ENCODE measurements around the gene RERE.

RERE gene

DNA sequence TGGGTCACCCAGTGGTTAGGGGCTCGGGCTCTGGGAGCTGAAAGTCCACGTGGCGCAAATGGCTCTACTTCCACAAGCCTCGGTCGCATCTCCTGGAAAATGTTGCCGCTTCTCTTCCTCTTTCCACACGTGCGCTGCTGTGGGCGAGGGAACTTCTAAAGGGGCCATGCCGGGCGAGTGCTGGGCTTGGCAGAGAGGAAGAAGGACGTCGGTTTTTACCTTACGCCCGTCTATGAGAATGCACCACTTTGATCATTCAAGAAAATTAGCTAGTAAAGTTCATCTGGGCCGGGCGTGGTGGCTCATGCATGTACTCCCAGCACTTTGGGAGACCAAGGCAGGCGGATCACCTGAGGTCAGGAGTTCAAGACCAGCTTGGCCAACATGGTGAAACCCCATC, 489.2 kb downstream of the RERE start:
- H3K79me2 ChIP-seq (ENCODE audit: insufficient read depth, low read length), result no peaks in the 10 kb centered on the region
- no peak for TF ChIP-seq EZH2phosphoT487 (conservative IDR thresholded peaks at IDR 0.05; ENCODE audit: low read length)
- TF ChIP-seq, protein P1, sequence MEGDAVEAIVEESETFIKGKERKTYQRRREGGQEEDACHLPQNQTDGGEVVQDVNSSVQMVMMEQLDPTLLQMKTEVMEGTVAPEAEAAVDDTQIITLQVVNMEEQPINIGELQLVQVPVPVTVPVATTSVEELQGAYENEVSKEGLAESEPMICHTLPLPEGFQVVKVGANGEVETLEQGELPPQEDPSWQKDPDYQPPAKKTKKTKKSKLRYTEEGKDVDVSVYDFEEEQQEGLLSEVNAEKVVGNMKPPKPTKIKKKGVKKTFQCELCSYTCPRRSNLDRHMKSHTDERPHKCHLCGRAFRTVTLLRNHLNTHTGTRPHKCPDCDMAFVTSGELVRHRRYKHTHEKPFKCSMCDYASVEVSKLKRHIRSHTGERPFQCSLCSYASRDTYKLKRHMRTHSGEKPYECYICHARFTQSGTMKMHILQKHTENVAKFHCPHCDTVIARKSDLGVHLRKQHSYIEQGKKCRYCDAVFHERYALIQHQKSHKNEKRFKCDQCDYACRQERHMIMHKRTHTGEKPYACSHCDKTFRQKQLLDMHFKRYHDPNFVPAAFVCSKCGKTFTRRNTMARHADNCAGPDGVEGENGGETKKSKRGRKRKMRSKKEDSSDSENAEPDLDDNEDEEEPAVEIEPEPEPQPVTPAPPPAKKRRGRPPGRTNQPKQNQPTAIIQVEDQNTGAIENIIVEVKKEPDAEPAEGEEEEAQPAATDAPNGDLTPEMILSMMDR (IDR thresholded peaks at IDR 0.05; ENCODE audit: insufficient read depth, low read length, poor library complexity, severe bottlenecking), result no peak
- no peaks in the 10 kb centered on the region for H3F3A ChIP-seq (ENCODE audit: insufficient read depth)
- no peak overlapping the region for H3K27ac ChIP-seq (ENCODE audit: low read depth, low read length)
- no peaks in the 10 kb centered on the region for H4K20me1 ChIP-seq (ENCODE audit: low read depth, low read length)
- H3K9me3 ChIP-seq (ENCODE audit: insufficient read depth, low read length), result no peaks in the 10 kb centered on the region
- no peak overlapping the region for H3K4me2 ChIP-seq (ENCODE audit: low read depth, low read length, poor library complexity, severe bottlenecking)
- no peaks in the 10 kb centered on the region for H3K27me3 ChIP-seq (ENCODE audit: low read length)
- no peaks in the 10 kb centered on the region for H3K36me3 ChIP-seq (ENCODE audit: low read length)
- H2AFZ ChIP-seq (ENCODE audit: low read depth, low read length, severe bottlenecking), result no peak overlapping the region
- no peak overlapping the region for H3K9ac ChIP-seq (ENCODE audit: low read length)
- H3K9me2 ChIP-seq (replicated peaks; ENCODE audit: insufficient read depth, low read length), result no peaks in the 10 kb centered on the region
- H3K4me3 ChIP-seq (ENCODE audit: insufficient read depth, low read length, poor library complexity, severe bottlenecking), result no peak overlapping the region

DNA sequence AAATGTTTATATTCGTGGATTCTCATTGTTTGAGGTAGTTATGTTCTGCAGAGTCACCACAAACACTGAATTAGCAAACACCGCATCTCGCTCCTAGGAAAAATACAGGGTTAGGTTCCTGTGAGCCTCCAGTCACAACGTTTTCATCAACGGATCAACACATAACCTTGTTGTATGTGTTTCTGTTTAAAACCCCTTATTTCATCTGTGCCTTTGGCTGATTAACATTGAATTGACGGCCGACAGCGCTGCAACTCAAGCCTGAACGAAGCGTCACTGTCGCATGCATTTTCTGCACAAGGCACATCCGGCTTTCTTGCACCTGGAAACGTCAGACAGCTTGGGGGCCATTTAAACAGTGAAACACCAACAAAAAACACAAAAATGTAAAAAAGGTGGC, 491.2 kb downstream of the RERE start:
- H3K79me2 ChIP-seq (ENCODE audit: insufficient read depth, low read length), result no peaks in the 10 kb centered on the region
- H3K27me3 ChIP-seq (ENCODE audit: low read length), result no peaks in the 10 kb centered on the region

DNA sequence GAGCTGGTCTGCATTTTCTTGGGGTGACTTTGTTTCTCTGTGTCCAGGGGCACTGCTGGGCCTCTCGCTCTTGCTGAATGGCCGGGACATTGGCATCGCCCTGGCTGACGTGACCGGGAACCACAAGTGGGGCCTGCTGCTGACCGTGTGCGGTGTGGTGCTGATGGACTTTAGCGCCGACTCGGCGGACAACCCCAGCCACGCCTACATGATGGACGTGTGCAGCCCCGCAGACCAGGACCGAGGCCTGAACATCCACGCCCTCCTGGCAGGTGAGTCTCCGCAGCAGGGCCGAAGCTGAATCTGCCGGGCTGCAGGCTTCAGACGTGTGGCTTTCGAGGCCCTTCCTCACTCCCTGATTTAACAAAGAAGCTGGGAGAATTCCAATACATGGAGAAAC, 491.7 kb downstream of the RERE start:
- Histone ChIP-seq H3K4me2 (ENCODE audit: low read depth, low read length, poor library complexity, severe bottlenecking) (no peak overlapping the region), H4K20me1 (ENCODE audit: low read depth, low read length) (no peaks in the 10 kb centered on the region), H3K9ac (ENCODE audit: low read length) (no peak overlapping the region), H3K27ac (ENCODE audit: low read depth, low read length) (no peak overlapping the region), H3K4me3 (ENCODE audit: insufficient read depth, low read length, poor library complexity, severe bottlenecking) (no peak overlapping the region), H3F3A (ENCODE audit: insufficient read depth) (no peaks in the 10 kb centered on the region), H3K9me3 (ENCODE audit: insufficient read depth, low read length) (no peaks in the 10 kb centered on the region), H3K79me2 (ENCODE audit: insufficient read depth, low read length) (no peaks in the 10 kb centered on the region), H3K9me2 (replicated peaks; ENCODE audit: insufficient read depth, low read length) (no peaks in the 10 kb centered on the region), H2AFZ (ENCODE audit: low read depth, low read length, severe bottlenecking) (no peak overlapping the region), H3K27me3 (ENCODE audit: low read length) (no peaks in the 10 kb centered on the region), H3K36me3 (ENCODE audit: low read length) (no peaks in the 10 kb centered on the region)
- TF ChIP-seq, protein P1 (IDR thresholded peaks at IDR 0.05; ENCODE audit: insufficient read depth, low read length, poor library complexity, severe bottlenecking), result no peak
- no peak for TF ChIP-seq EZH2phosphoT487 (conservative IDR thresholded peaks at IDR 0.05; ENCODE audit: low read length)

More for the DNA sequence above, 491.2 kb downstream of the RERE start:
- no peak overlapping the region for H3K4me3 ChIP-seq (ENCODE audit: insufficient read depth, low read length, poor library complexity, severe bottlenecking)
- H3K9me2 ChIP-seq (replicated peaks; ENCODE audit: insufficient read depth, low read length), result no peaks in the 10 kb centered on the region
- H4K20me1 ChIP-seq (ENCODE audit: low read depth, low read length), result no peaks in the 10 kb centered on the region
- H2AFZ ChIP-seq (ENCODE audit: low read depth, low read length, severe bottlenecking), result no peak overlapping the region
- no peak overlapping the region for H3K9ac ChIP-seq (ENCODE audit: low read length)
- TF ChIP-seq, protein P1 (IDR thresholded peaks at IDR 0.05; ENCODE audit: insufficient read depth, low read length, poor library complexity, severe bottlenecking), result no peak
- TF ChIP-seq EZH2phosphoT487 (conservative IDR thresholded peaks at IDR 0.05; ENCODE audit: low read length), result no peak
- no peaks in the 10 kb centered on the region for H3F3A ChIP-seq (ENCODE audit: insufficient read depth)
- no peak overlapping the region for H3K4me2 ChIP-seq (ENCODE audit: low read depth, low read length, poor library complexity, severe bottlenecking)
- no peak overlapping the region for H3K27ac ChIP-seq (ENCODE audit: low read depth, low read length)
- H3K9me3 ChIP-seq (ENCODE audit: insufficient read depth, low read length), result no peaks in the 10 kb centered on the region
- no peaks in the 10 kb centered on the region for H3K36me3 ChIP-seq (ENCODE audit: low read length)

Measured in SU-DHL-6 (cell line).